T-helper 17 cell (primary cell): Measurements from ENCODE around the gene HNF4A. TPM values are rescaled to one million over a fixed set of nuclear protein-coding genes. Genes with fewer than 3 reads are reported as not detected.
A peak's percentile ranks its signal among the peaks of the same experiment; 100 is the strongest.
"Not testable (repeated sequence)": the region's sequence is repeated elsewhere in the genome, so short reads cannot be mapped to it uniquely, and the experiment has no call there.

ENCODE experiments used
- ATAC-seq: fragments of 150-1000 bp; cut with Tn5 transposase; 2 replicates; pipeline ENCODE4 v1.10.0; 2021; ENCODE audit warnings: mild to moderate bottlenecking, moderate library complexity
- DNase-seq, 3 donors: peaks; one replicate each; pipeline versions ENCODE4 v3.0.0 to v3.0.0-alpha.2; 2020 to 2021
- H3K9me3 ChIP-seq: one replicate; pipeline ENCODE4 v1.7.0; 2013; ENCODE audit warnings: low read length, mild to moderate bottlenecking; ENCODE audit not compliant: control insufficient read depth, poor library complexity, severe bottlenecking
- H3K27ac Mint-ChIP-seq: one replicate; pipeline ENCODE4 v1.8.0; 2022; ENCODE audit warnings: mild to moderate bottlenecking, moderate library complexity, mixed read lengths
- H3K27me3 Mint-ChIP-seq: one replicate; pipeline ENCODE4 v1.8.0; 2022; ENCODE audit warnings: mixed read lengths
- H3K36me3 Mint-ChIP-seq: one replicate; pipeline ENCODE4 v1.8.0; 2022; ENCODE audit warnings: low read depth, mixed read lengths
- H3K4me1 Mint-ChIP-seq: one replicate; pipeline ENCODE4 v1.8.0; 2022; ENCODE audit warnings: mild to moderate bottlenecking, mixed read lengths
- H3K4me3 Mint-ChIP-seq: one replicate; pipeline ENCODE4 v1.8.0; 2022; ENCODE audit warnings: mild to moderate bottlenecking, moderate library complexity, mixed read lengths
- total RNA-seq, 4 donors: library from RNA in 2 of 4; stranded (reverse) in 2 of 4; gene quantifications; one replicate each; pipeline ENCODE4 v1.2.3 and lab custom pipeline; 2022 to 2026

HNF4A gene
- total RNA-seq, 2 donors from 2014 or later, result not detected

- DNase-seq, result no peak
- Mint-ChIP-seq H3K27ac (no peak overlapping the region), H3K4me1 (no peaks in the 10 kb centered on the region), H3K4me3 (no peak overlapping the region), H3K27me3 (no peaks in the 10 kb centered on the region), H3K36me3 (no peaks in the 10 kb centered on the region)
- H3K9me3 ChIP-seq, result no peaks in the 10 kb centered on the region
- no peak for ATAC-seq
These were observed 109.0 kb downstream of the HNF4A start for GRCh38 chr20:44464514-44464913.

- no peak overlapping the region for H3K4me3 Mint-ChIP-seq
- ATAC-seq (no peak), DNase-seq (no peak)
- no peaks in the 10 kb centered on the region for H3K27me3 Mint-ChIP-seq
- no peaks in the 10 kb centered on the region for H3K9me3 ChIP-seq
- H3K4me1 Mint-ChIP-seq, result no peaks in the 10 kb centered on the region
- H3K36me3 Mint-ChIP-seq, result no peaks in the 10 kb centered on the region
- no peak overlapping the region for H3K27ac Mint-ChIP-seq
These were observed 109.6 kb downstream of the HNF4A start for GRCh38 chr20:44465001-44465560.

DNA sequence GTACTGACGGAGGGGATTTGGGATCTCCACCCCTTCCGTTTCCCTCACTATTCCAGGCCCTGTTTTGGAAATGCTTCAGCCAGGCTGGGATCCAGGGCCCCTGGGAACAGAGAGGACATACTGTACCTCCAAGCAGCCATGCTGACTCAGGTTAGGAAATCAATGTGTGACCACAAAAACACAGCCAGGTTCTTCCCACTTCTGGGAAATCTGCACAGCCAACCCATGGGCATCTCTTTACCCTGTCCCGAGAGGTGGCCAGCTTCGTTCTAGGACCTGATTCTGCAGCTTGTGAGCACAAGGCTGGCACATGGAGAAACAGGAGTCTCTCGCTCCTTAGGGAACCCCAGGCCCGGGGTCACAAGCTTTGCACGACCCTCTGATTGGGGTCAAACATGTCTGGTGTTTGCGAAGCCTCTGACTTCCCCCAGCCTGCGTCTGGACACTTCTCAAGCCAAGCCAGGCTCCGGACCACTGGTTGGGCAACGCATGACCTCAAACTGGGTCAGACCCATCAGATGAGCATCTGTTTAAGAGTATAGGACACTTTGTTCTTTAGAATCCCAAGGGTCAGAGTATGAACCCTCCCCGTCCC lies 111.9 kb downstream of the HNF4A start:
- Mint-ChIP-seq H3K36me3 (no peaks in the 10 kb centered on the region), H3K27ac (no peak overlapping the region), H3K4me1 (no peaks in the 10 kb centered on the region), H3K4me3 (no peak overlapping the region), H3K27me3 (no peaks in the 10 kb centered on the region)
- ATAC-seq (no peak), DNase-seq (no peak)
- H3K9me3 ChIP-seq, result no peaks in the 10 kb centered on the region

DNA sequence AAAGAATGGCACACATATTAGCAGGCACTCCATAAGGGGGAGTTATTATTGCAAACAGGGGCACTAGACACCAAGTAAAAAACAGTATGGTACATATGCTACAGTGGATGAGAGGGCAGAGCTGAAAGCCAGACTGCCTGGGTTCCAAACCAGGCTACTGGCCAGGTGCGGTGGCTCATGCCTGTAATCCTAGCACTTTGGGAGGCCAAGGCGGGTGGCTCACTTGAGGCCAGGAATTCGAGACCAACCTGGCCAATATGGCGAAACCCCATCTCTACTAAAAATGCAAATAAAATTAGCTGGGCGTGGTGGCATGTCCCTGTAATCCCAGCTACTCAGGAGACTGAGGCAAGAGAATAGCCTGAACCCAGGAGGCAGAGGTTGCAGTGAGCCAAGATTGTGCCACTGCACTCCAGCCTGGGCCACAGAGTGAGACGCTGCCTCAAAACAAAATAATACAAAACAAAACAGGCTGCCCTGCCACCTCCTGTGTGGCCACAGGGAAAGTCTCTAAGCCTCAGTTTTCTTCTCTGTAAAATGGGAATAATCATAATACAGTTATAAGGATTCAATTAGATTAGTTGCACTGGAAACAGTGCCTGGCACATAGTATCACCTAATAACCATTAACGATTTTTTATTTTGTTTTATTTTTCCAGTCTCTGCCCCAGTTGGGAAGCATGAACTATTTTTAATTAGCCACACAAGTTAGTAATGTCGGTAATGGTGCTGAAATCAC lies 112.7 kb downstream of the HNF4A start:
- H3K27me3 Mint-ChIP-seq, result no peaks in the 10 kb centered on the region
- DNase-seq (no peak), ATAC-seq (no peak)
- no peak overlapping the region for H3K4me3 Mint-ChIP-seq
- no peak overlapping the region for H3K27ac Mint-ChIP-seq
- H3K9me3 ChIP-seq, result no peaks in the 10 kb centered on the region
- no peaks in the 10 kb centered on the region for H3K36me3 Mint-ChIP-seq
- H3K4me1 Mint-ChIP-seq, result no peaks in the 10 kb centered on the region

GRCh38 chr20:44470327-44470726 lies 114.8 kb downstream of the HNF4A start:
- H3K9me3 ChIP-seq, result no peaks in the 10 kb centered on the region
- no peak for DNase-seq
- Mint-ChIP-seq H3K27me3 (no peaks in the 10 kb centered on the region), H3K36me3 (no peaks in the 10 kb centered on the region), H3K4me1 (peaks cover 4% of the 10 kb centered on the region), H3K4me3 (no peak overlapping the region), H3K27ac (no peak overlapping the region)
- no peak for ATAC-seq

- ATAC-seq (no peak), DNase-seq (no peak)
- Mint-ChIP-seq H3K4me1 (peaks cover 15% of the 10 kb centered on the region), H3K36me3 (no peaks in the 10 kb centered on the region), H3K27ac (no peak overlapping the region), H3K4me3 (no peak overlapping the region), H3K27me3 (no peaks in the 10 kb centered on the region)
- no peaks in the 10 kb centered on the region for H3K9me3 ChIP-seq
These were observed 116.0 kb downstream of the HNF4A start for GRCh38 chr20:44471481-44471882.

DNA sequence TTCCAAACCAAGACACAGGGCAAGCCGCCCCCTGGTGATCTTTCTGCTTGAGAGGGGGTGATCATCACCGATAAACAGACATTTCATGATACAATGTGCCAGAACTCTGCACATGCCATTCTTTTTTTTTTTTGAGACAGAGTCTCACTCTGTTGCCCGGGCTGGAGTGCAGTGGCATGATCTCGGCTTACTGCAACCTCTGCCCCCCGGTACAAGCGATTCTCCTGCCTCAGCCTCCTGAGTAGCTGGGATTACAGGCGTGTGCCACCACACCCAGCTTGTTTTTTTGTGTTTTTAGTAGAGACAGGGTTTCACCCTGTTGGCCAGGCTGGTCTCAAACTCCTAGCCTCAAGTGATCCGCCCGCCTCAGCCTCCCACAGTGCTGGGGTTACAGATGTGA lies 116.8 kb downstream of the HNF4A start:
- not testable (repeated sequence) for H3K27ac Mint-ChIP-seq, DNase-seq, ATAC-seq, H3K9me3 ChIP-seq, H3K36me3 Mint-ChIP-seq, H3K4me3 Mint-ChIP-seq, H3K27me3 Mint-ChIP-seq
- H3K4me1 Mint-ChIP-seq, result peaks cover 23% of the 10 kb centered on the region

GRCh38 chr20:44475372-44475693 lies 119.8 kb downstream of the HNF4A start:
- H3K4me1 Mint-ChIP-seq, result peaks cover 25% of the 10 kb centered on the region
- H3K27me3 Mint-ChIP-seq, result no peaks in the 10 kb centered on the region
- H3K36me3 Mint-ChIP-seq, result no peaks in the 10 kb centered on the region

DNA sequence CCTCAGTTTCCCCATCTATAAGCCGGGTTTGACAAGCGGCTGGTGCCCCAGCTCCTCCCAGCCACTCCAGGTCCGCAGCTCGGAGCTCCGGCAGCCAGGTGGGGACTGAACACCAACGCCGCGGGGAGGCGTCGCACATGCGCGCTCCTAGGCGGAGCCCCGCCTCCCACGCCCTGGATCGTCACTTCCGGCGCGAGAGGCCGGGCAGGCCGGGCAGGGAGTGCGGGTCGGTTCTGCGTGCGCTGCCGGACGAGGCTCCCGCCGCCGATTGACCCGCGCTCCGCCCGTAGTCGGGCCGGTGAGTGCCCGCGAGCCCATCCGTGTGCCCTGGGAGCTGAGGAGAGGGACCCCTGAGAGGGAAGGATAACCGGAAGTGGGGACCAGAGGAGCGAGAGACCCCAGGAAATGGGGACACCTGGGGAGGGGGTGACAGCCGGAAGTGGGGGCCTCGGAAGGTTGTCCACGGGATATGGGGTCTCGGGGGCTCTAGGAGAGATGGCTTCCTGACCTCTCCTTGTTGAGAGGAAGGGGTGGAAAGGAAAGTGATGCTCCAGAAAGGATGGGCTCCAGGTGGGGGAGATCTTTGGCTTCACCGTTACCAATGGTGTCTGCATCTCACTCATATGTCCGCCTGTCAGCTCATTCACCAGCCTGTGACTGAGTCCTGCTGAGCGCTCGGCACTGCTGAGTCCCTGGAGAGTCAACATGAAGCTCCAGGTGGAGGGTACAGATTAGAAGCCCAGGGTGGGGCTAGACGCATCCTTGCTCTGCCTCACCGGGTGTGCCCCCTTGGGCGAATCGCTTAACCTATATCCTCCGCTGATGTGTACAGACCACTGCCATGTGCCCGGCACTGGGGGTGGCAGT lies 120.4 kb downstream of the HNF4A start, which contains the start of gene TTPAL:
Gene TTPAL (plus strand): TSS at position 181 of the 867 bp plus-strand sequence. CDS start 4,126 bp downstream, outside the sequence.
- DNase-seq (peak; percentile 79 to 82 (median 81)), ATAC-seq (peak; percentile 97)
- no peaks in the 10 kb centered on the region for H3K27me3 Mint-ChIP-seq
- no peaks in the 10 kb centered on the region for H3K36me3 Mint-ChIP-seq
- no peaks in the 10 kb centered on the region for H3K9me3 ChIP-seq
- peaks cover 25% of the 10 kb centered on the region for H3K4me1 Mint-ChIP-seq
- peak within 1 kb of the TSS; percentile 96 for H3K4me3 Mint-ChIP-seq
- H3K27ac Mint-ChIP-seq, result peak within 1 kb of the TSS; percentile 93

More at GRCh38 chr20:44475372-44475693, 119.8 kb downstream of the HNF4A start:
- DNase-seq (no peak), ATAC-seq (no peak)
- H3K9me3 ChIP-seq, result no peaks in the 10 kb centered on the region
- peak overlapping the region; percentile 93 for H3K27ac Mint-ChIP-seq
- peak overlapping the region; percentile 96 for H3K4me3 Mint-ChIP-seq

DNA sequence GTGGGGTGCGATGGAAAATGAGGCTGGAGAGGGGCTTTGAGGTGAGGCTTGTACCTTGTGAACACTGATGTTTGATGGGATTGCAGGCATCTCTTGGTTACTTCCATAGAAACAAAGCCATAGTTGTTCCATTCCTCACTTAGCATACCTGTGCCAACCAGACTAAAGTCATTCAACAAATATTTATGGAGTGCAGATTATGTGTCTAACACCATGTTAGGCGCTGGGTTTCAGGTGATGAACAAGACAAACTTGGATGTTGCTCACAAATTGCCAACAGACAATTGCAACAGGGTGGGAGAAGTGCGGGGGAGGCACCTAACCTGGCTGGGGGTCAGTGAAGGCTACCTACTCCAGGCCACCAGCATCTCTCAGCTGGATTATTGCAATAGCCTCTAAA lies 121.7 kb downstream of the HNF4A start:
- H3K9me3 ChIP-seq, result no peaks in the 10 kb centered on the region
- H3K27ac Mint-ChIP-seq, result peak overlapping the region; percentile 93
- peak overlapping the region; percentile 15 for H3K4me3 Mint-ChIP-seq
- peaks cover 25% of the 10 kb centered on the region for H3K4me1 Mint-ChIP-seq
- ATAC-seq, result no peak
- H3K27me3 Mint-ChIP-seq, result no peaks in the 10 kb centered on the region
- no peaks in the 10 kb centered on the region for H3K36me3 Mint-ChIP-seq
- DNase-seq, result no peak

DNA sequence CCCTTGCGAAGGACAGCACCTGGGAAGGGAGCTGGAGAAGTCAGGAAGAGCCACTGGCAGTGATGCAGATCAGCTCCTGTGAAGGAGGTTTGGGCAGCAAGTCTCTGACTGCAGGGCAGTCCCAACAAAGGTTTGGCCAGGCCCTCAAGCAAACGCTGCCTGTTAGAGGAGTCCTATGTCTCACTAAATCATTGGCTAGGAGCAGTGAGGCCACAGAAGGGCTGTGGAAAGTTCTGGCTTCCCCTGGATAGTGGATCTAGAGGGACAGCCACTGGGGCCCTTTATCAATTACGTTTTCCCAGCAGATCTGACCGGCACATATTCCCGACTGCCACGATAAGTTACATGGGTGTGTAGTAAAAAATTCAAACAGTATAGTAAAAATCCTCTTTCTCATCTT lies 122.7 kb downstream of the HNF4A start:
- DNase-seq, result no peak
- no peaks in the 10 kb centered on the region for H3K36me3 Mint-ChIP-seq
- no peaks in the 10 kb centered on the region for H3K27me3 Mint-ChIP-seq
- H3K9me3 ChIP-seq, result no peaks in the 10 kb centered on the region
- H3K4me1 Mint-ChIP-seq, result peaks cover 25% of the 10 kb centered on the region
- no peak for ATAC-seq
- H3K4me3 Mint-ChIP-seq, result no peak overlapping the region
- H3K27ac Mint-ChIP-seq, result peak overlapping the region; percentile 14

DNA sequence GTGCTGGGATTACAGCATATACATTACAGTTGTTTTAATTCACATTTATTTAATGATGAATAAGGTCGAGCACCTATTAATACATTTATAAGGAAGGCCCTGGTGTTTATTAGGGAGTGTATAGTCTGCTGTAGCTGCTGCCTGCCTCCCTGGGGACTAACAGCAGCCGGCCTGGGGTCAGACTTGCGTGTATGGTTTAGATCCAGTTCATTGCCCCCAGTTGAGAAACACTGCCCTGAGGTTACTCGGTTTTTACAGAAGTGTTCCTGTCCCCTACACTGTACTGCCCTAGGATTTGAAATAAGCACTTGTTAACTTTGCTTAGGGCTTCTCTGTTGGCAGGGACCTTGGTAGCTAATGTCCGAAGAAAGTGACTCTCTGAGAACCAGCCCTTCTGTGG lies 124.1 kb downstream of the HNF4A start:
- H3K27me3 Mint-ChIP-seq, result no peaks in the 10 kb centered on the region
- H3K9me3 ChIP-seq, result no peaks in the 10 kb centered on the region
- peaks cover 25% of the 10 kb centered on the region for H3K4me1 Mint-ChIP-seq
- no peak overlapping the region for H3K4me3 Mint-ChIP-seq
- H3K27ac Mint-ChIP-seq, result no peak overlapping the region
- no peak for DNase-seq
- H3K36me3 Mint-ChIP-seq, result no peaks in the 10 kb centered on the region
- no peak for ATAC-seq

DNA sequence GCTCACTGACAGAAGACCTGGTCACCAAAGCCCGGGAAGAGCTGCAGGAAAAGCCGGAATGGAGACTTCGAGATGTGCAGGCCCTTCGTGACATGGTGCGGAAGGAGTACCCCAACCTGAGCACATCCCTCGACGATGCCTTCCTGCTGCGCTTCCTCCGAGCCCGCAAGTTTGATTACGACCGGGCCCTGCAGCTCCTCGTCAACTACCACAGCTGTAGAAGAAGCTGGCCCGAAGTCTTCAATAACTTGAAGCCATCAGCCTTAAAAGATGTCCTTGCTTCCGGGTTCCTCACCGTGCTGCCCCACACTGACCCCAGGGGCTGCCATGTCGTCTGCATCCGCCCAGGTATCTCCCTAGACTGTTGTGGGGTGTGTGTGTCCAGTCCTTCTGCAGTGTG lies 124.6 kb downstream of the HNF4A start:
- H3K27ac Mint-ChIP-seq, result no peak overlapping the region
- no peak for ATAC-seq
- H3K27me3 Mint-ChIP-seq, result no peaks in the 10 kb centered on the region
- H3K36me3 Mint-ChIP-seq, result no peaks in the 10 kb centered on the region
- H3K9me3 ChIP-seq, result no peaks in the 10 kb centered on the region
- H3K4me1 Mint-ChIP-seq, result peaks cover 23% of the 10 kb centered on the region
- DNase-seq, result no peak
- no peak overlapping the region for H3K4me3 Mint-ChIP-seq
